HG03575 (cell line): ENCODE measurements around the gene NHLH1.
"Not testable (repeated sequence)": the region's sequence is repeated elsewhere in the genome, so short reads cannot be mapped to it uniquely, and the experiment has no call there.

Experiments
- ATAC-seq: cut with Tn5 transposase; IDR thresholded peaks from one replicate; pipeline ENCODE4 v1.9.1; 2021; ENCODE audit not compliant: unreplicated experiment, insufficient number of reproducible peaks, low FRiP score; ENCODE audit errors: extremely low read depth

Gene NHLH1

DNA sequence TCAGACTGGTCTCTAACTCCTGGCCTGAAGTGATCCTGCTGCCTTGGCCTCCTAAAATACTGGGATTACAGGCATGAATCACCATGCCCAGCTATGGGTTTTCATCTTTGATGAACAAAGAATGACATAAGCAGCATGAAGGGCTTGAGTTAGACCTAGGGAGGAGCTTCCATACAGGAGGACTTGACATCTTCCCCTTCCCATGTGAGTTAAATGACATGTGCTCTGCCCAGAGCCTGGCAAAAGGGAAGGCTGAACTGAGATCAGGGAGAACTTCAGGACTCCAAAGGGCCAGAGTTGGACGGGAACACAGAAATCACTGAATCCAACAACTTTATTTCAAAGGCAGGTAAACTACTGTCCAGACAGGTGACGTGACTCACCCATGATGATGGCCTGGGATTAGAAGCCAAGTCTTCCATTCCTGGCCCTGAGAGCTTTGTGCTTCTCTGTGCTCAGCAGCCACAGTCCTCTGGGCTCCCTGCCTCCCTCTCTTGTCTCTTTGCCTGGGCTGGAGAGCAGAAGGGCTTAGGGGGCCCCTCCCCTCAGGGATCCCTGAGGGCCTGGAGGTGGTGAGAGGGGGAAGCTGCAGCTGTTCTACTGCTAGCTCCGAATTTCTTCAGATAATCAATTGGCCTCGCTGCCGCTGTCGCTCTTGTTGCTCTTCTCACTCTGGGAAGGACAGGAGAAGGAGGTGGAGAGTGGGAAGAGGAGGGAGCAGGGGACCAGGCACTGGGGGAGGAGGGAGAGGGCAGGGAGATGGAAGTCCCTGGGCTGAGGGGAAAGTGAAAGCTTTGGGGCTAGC is 7.6 kb downstream of the NHLH1 start:
- no peak for ATAC-seq

DNA sequence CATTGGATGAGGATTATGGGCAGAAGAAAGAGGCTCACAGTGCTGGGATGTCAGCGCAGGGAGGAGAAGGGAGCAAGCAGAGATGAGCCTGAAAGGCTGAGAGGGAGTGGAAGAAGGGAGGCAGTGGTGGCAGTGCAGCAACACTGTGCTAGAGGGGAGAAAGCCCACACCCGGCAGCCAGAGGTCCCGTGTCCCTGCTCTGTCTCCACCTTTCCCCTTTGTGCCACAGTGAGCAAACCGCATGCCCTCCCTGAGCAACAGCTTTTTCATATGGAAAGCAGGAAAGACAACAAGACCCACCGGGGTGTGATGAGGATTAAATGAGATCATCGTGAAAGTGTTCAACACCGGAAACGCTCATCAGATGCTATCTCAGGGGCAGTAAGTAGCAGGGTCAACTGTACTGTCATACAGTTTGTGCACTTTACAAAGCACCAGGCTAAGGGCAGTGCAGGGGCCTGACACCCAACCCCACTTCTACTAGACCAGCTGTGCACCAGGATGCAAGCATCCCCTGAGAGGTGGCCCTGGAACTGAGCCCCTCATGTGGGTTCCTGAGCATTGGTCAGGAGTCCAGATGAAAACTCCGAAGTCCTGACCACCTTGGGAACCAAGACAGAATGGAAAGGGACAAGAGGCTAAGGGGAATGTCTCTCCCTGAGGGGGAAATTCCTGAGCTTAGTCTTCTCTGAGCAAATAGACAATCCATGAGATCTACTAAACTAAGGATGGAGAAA is 9.1 kb downstream of the NHLH1 start:
- no peak for ATAC-seq

DNA sequence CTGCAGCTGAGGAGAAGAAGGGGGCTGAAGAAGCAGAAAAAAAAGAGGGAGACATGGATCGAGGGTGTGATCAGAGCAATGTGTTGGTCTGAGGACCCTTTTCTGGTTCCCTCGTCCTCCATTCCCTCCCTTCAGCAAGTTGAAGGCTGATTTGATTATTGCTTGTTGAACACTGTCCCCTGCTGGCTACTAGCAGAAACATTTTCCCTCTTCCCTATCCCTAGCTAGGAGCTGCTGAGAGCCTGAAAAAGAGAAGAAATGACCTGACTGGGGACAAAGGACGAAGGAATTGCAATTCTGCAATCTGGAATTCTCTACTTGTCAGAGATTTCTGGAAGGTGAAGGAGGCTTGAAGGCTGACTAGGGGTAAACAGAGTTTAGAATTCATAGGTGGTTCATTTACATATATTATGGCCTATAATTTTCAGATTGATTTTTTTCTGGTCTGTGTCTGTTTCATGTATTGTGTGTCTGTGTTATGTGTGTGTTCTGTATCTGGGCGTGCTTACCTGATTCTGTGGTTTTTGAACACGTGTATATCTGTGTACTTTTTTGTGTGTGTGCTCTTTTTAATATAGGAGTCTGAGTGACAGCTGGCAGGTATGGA is 9.8 kb downstream of the NHLH1 start:
- ATAC-seq: no peak

DNA sequence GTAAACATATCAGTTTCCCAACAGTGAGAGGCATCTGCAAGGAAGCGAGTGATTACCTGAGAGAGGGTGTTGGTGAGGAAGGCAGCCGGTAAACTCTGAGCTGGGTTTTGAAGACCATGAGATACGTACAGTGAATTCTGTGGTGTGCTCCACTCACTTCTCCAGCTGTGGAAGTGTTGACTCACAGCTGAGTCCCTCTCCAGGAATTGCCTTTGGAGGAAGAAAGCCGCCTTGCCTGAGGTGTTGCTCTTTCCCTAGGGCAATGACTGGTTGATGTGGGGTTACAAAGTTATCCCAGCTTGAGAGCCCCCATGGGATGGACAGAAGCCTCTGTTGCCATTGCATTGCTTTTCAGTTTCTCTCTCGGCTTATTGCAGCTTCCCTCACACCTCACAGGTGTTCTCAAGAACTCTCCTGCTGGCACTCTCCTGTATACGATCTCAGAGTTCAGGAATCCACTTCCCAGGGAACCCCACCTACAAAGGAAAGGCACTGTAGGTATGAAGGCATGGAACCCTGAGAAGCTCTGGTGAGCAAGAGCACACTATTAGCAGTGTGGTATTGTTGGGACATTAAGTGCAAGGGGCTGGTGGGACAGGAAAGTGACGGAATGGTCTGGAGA is 10.8 kb downstream of the NHLH1 start:
- no peak for ATAC-seq

DNA sequence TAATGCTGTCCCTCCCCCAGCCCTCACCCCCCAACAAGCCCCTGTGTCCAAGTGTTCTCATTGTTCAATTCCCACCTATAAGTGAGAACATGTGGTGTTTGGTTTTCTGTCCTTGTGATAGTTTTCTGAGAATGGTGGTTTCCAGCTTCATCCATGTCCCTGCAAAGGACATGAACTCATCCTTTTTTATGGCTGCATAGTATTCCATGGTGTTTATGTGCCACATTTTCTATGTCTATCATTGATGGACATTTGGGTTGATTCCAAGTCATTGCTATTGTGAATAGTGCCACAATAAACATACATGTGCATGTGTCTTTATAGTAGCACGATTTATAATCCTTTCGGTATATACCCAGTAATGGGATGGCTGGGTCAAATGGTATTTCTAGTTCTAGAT is 17.9 kb downstream of the NHLH1 start:
- ATAC-seq: not testable (repeated sequence)

DNA sequence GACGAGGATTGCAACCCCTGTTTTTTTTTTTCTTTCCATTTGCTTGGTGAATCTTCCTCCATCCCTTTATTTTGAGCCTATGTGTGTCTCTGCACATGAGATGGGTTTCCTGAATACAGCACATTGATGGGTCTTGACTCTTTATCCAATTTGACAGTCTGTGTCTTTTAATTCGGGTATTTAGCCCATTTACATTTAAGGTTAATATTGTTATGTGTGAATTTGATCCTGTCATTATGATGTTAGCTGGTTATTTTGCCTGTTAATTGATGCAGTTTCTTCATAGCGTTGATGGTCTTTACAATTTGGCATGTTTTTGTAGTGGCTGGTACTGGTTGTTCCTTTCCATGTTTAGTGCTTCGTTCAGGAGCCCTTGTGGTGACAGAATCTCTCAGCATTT is 21.5 kb downstream of the NHLH1 start:
- ATAC-seq: not testable (repeated sequence)

DNA sequence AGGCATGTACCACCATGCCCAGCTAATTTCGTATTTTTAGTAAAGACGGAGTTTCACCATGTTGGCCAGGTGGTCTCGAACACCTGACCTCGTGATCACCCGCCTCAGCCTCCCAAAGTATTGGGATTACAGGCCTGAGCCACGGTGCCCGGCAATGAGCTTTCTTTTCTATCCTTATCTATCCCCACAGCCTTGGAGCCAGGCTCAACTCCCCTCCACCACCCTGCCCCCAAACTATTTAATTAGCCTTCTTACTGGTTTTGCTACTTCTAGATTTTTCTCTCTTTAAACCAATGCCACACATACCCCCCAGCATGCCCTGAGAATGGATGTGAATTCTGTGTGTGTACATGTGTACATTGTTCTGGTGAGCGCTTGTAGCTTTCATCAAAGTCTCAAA is 27.8 kb downstream of the NHLH1 start:
- no peak for ATAC-seq

DNA sequence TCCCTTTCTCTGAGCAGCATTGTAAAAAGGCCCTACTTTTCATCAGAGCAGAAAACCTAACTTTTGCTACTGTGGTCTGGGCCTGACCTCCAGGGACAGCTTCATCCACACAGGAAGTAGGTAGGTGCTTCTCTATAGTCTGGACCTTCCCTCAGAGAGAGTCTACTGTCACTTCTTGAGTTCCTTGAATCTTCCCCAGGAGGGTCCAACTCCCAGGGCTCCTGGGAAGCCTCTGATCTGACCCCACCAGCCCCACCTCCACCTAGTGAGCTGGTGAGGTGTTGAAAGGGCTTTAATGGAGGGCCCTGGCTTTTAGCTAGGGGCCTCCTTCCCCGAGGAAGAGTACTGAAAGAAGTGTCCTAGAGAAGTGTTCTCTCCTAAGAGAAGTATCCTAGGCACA is 30.8 kb downstream of the NHLH1 start:
- no peak for ATAC-seq

DNA sequence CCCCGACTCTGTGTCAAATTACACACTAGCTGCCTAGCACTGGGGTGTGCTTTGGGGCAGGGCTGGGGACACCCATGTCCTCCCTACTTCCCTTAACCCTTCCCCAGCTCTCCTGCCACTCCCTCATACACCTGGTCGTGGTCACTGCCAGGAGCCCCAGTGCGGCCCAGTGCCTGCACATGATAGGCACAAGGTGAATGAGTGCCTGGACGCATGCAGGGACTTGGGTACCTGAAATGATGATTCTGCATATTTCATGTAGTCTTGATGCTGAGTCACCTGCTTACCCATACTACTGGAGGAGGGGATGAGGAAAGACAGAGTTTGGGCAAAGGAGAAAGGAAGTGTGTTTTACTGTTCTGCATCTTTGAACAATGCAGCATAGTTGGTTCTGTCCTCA is 32.0 kb downstream of the NHLH1 start:
- no peak for ATAC-seq

DNA sequence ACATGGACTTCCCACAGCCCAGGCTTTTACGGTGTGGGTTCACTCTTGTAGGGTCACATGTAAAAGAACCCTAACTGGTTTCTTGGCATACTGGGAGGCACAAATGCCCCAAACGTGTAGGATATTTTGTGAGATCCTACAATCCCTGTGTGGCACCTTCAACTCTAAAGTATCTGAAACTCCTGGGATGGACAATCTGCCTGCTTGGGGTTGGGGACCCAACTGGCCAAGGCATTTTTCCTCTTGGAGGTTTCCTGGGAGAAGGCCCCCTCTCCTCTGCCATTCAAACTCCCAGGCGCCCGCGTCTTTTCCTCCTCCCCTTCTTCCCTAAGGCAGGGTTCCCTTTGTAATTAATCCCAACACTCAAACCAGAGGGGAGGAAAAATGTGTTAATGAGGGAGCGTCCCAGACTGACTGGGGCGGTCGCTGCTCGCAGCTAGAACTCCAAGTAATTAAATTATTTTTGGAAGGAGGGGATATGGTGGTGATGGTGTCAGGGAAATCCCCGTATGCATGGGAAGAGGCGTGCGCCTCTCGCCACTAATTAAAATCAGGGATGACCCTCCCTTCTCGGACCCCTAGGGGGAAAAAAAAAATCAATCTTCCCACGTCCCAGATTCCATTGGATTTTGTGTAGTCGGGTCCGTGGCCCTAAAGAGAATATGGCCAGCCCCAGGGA is 32.8 kb downstream of the NHLH1 start:
- ATAC-seq: no peak

DNA sequence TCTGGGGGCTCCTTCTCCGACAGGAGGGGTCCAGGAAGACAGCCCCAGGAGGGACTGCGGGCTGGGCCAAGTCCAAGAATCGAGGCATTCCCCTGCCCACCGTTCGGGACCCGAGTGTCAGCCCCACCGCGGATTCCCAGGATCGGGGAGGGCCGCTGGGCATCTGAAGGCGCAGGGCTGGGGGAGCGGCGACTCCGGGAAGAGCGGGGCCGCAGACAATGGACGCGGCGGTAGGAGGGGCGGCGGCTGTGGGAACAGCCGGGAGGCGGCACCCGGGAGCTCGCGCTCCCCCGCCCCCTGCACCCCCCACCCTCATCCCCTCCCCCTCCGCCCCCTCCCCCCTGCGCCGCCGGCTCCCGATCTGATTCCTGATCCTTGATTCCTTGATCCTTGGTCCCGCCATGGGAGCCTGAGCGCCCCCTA is 33.4 kb downstream of the NHLH1 start, which contains the start of gene VANGL2:
Gene VANGL2, plus strand, starts transcription at position 342 of the 423 bp plus-strand sequence. CDS start 15,274 bp downstream, outside the sequence.
- no peak for ATAC-seq

DNA sequence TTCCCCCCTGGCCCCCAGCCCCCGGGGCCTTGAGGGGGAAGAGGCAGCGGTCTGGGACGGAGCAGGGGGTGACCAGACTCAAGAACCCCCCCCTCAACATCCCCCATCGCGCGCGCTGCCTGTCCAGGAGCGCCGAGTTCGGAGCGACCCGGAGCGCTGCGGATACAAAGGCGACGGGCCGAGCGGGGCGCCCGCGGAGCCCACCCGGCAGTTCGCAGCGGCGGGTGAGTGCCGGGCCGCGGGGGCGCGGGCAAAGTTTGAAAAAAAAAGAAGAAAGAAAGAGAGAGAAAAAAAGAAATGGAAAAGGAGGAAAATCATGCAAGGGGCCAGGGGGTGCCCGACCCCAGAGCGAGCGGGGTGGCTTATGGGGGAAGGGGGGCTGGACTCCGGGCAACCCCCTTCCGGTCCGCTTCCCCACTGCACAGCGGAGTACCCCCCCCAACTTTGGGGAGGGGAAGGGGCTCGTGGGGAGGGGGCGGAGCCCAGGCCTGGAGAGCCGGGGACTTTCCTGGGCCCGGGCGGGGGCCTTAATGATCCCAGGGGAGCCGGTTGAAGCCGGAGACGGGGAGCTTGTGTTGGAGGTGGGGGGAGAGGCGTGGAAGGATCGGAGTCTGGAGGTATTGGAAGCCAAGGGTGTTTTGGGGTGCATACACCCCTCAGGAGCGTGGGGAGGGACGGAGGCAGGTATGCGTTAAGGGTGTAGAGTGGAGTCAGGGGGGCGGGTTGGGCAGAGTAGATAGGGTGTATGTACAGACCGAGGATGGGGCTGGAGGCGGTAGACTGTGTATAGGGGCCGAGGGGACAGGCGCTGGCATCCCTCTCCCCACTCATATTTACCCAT is 34.0 kb downstream of the NHLH1 start:
- no peak for ATAC-seq

DNA sequence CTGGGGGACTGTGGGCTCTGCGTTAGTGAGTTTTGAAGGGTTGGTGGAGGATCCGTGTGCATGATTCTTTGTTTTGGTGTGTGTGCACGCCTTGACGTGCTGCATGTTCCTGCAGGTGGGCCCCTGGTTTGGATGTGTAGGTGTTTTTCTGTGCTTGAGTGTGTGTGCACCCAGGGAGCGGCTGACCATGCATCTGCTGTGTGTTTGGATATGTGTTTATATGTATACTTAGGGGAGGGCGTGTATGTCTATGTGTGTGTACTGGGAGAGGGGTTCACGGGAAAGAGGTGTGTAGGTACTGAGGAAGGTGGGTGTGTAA is 34.6 kb downstream of the NHLH1 start:
- ATAC-seq: no peak

DNA sequence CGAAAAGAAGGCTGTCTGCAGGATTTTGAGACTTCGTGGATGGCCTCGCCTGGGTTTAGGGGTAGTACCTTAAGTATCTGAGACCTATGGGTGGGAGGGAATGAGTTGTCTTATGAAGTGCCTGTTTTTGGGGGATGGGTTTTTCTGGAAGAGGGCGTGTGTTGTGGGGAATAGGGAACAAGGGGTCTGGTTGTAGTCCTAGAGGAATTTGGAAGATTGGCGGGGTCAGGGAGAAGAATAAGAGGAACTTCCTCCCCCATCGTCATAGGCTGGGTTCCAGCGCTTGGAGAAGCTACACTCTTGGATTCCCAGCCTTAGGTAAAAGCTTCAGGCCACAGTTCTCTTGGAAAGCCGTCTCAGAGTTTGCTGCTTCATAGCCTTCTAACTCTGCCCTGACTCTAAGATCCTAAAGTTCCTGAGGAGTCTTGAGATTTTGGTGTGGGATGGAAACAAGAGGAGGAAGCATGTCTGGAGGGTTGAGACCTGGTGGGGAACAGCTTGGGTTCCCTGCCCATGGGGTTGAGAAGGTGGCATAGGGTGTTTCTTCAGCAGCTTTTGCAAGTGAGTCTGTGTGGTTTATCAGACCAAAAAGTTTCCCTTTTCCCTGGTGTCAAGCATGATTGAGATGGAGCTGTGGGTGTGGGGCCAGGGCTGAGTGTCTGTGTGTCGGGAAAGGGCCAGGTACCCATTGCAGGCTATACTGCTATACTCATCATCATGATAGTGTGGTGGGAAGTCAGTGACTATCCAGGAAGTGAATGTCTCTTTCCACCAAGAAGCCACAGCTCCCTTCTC is 35.3 kb downstream of the NHLH1 start:
- ATAC-seq: no peak

DNA sequence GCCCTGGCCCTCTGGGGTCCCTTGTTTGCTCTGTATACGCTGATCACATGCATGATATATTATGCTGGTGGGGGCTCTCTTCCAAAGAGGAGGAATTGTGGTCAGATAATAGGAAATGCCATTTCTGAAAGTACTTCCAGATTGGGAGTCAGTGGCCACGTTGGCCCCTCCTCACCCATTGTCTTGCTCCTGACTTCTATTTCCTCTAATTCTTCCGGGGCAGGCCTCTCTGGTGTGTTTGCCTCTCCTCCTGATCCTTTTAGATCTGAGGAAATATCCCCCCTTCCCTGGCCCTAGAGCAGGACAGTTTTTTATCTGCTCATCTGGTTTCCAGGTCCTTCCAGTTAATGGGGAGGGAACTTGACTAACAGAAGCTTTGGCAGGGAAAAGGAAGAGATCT is 36.4 kb downstream of the NHLH1 start:
- ATAC-seq: no peak

DNA sequence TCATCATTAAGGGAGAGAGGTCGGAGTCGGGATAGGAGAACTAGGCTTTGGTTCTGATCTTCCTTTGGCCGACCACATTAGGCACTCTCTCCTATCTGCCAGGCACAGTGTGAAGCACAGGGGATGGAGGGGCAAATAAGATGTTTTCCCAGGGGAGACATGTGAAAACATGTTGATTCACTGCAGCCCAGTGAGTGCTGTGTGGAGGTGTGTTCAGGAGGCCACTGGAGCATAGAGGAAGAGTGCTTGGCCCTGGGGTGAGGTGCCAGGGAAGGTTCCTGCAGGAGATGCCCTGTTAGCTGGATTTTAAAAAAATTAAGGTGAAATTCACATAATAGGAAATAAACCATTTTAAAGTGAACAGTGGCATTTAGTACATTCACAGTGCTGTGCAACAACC is 37.2 kb downstream of the NHLH1 start:
- ATAC-seq: no peak

DNA sequence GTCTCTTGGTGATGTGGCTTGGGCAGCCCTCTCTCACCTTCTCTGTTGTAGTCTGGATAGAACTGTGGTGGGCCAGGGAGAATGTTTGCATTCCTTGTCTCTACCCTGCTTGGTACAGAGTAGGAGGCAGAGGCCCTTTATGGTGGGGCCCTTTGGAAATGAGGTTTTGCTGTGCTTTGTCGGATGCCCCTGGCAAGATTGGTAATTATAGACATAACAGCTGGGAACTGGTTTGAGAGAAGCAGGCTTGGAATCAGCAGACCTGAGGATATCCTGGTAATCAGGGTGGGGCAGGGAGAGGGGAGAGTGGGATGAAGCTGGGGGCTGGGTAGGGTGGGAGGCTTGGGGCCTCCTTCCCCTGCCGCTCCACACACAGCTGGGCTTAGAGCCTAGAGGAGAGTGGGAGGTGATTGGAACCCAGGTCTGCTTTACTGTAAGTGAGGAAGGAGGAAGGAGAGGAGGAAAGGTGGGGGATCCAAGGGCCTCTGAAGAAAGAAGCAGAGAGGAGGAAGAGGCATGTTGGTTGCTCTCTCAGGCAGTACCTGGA is 38.5 kb downstream of the NHLH1 start:
- no peak for ATAC-seq
